HG03066 (cell line): Measurements from ENCODE around the gene HOXA10.

Source experiments
- ATAC-seq: cut with Tn5 transposase; IDR thresholded peaks from one replicate; pipeline ENCODE4 v1.9.1; 2021; ENCODE audit warnings: low read depth; ENCODE audit not compliant: unreplicated experiment

HOXA10 gene

GRCh38 chr7:27157702-27158431 is 16.3 kb downstream of the HOXA10 start:
- ATAC-seq: no peak

GRCh38 chr7:27156916-27157701 is 17.0 kb downstream of the HOXA10 start:
- no peak for ATAC-seq

GRCh38 chr7:27156508-27156898 is 17.6 kb downstream of the HOXA10 start, which contains the start of gene HOXA7:
Gene HOXA7, minus strand, starts transcription at chr7:27156675. Its CDS starts 130 bp downstream, at chr7:27156545.
- no peak for ATAC-seq

- ATAC-seq: no peak
Observed at GRCh38 chr7:27155816-27156507, 18.2 kb downstream of the HOXA10 start.

GRCh38 chr7:27154901-27155815 is 19.0 kb downstream of the HOXA10 start:
- ATAC-seq: no peak

- ATAC-seq: no peak
Observed at GRCh38 chr7:27154369-27154768, 19.8 kb downstream of the HOXA10 start.

- ATAC-seq: no peak
Observed at GRCh38 chr7:27153526-27153925, 20.6 kb downstream of the HOXA10 start.

- ATAC-seq: no peak
Observed at GRCh38 chr7:27152816-27153442, 21.2 kb downstream of the HOXA10 start.

GRCh38 chr7:27151931-27152815 is 21.9 kb downstream of the HOXA10 start, which contains the start of gene HOXA3:
Gene HOXA3, minus strand, starts transcription at chr7:27152583. Its CDS starts 41,943 bp downstream, at chr7:27110640.
- ATAC-seq: no peak

GRCh38 chr7:27151341-27151930 is 22.7 kb downstream of the HOXA10 start:
- ATAC-seq: no peak

- ATAC-seq: peak; percentile 71
Observed at GRCh38 chr7:27150568-27151340, 23.4 kb downstream of the HOXA10 start.

- ATAC-seq: peak; percentile 10
Observed at GRCh38 chr7:27149842-27150567, 24.1 kb downstream of the HOXA10 start.

GRCh38 chr7:27148756-27149641 is 25.1 kb downstream of the HOXA10 start:
- ATAC-seq: no peak

- ATAC-seq: no peak
Observed at GRCh38 chr7:27148031-27148755, 25.9 kb downstream of the HOXA10 start.
